Measurements from ENCODE around the gene FAM161B.
A peak's percentile ranks its signal among the peaks of the same experiment; 100 is the strongest.

DNA sequence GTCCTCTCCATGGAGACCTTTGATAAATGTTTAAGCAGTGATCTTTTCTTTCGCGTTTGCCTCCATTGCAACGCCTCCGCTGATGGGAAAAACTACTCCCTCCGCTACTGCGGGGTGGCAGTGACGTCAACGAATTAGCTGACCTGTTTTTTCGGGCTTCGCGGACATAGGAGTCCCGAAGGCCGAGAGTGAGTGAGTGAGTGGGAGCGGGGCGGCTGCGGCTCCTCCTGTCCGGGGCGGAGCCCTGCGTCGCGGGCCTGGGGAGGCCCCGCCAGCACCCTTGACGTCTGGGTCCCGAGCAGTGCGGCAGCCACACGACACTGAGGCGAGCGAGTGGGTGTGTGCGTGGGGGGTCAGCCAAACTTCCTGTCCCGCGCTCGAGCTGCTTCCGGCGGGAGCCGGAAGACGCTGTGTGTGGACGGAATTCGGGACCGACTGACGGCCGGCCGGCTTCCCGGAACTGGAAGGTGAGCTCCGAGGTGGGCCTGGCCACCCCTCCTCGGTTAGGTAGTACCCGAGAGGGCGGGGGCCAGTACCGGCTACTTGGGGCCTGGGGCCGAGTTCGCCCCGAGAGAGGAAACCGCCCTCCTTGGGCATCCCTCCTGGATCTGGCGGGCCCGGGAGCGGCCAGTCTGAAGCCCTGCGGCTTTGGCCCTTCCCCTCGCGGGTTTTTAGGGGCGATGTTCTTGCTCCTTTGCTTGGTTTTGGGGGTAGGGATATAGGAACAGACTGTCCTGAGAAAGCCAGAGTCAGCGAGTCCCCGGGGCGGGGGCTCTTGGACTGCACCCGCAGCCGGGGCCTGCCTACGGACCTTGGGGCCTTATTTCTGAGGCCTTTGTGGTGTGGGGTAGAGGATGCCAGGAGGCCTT, 63.2 kb downstream of the FAM161B start, which contains the start of gene ZNF410:
- TF ChIP-seq, protein P1, sequence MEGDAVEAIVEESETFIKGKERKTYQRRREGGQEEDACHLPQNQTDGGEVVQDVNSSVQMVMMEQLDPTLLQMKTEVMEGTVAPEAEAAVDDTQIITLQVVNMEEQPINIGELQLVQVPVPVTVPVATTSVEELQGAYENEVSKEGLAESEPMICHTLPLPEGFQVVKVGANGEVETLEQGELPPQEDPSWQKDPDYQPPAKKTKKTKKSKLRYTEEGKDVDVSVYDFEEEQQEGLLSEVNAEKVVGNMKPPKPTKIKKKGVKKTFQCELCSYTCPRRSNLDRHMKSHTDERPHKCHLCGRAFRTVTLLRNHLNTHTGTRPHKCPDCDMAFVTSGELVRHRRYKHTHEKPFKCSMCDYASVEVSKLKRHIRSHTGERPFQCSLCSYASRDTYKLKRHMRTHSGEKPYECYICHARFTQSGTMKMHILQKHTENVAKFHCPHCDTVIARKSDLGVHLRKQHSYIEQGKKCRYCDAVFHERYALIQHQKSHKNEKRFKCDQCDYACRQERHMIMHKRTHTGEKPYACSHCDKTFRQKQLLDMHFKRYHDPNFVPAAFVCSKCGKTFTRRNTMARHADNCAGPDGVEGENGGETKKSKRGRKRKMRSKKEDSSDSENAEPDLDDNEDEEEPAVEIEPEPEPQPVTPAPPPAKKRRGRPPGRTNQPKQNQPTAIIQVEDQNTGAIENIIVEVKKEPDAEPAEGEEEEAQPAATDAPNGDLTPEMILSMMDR (IDR thresholded peaks at IDR 0.05 in 4 of 5, conservative IDR thresholded peaks at IDR 0.05 in 1 of 5) = peak in 1 of 5 experiments; percentile 11
- peak; percentile 72 to 78 for TF ChIP-seq POLR2A (IDR thresholded peaks at IDR 0.05)

Data from gastrocnemius medialis (tissue), 4 donors.